ENCODE data around the gene CHMP2A. TPM values are rescaled to one million over a fixed set of nuclear protein-coding genes. Genes with fewer than 3 reads are reported as not detected.

The CHMP2A gene
- total and polyA plus RNA-seq, 8 donors: 84.1 to 120 (median 96.2) TPM

- H3K27ac ChIP-seq: no peak overlapping the region
- no peaks in the 10 kb centered on the region for H3K27me3 ChIP-seq
- H3K4me3 ChIP-seq: no peak overlapping the region
- no peak for TF ChIP-seq CTCF (IDR thresholded peaks at IDR 0.05)
- H3K9me3 ChIP-seq: no peaks in the 10 kb centered on the region
- ATAC-seq (no peak), DNase-seq (no peak)
- peaks cover 7 to 50% of the 10 kb centered on the region in 2 donors for H3K4me1 ChIP-seq
- H3K36me3 ChIP-seq: peaks cover 0 to 25% of the 10 kb centered on the region in 2 donors
- intact Hi-C loops (cut with DNase I): no loop called here
Measured at GRCh38 chr19:58515259-58515658, 39.6 kb downstream of the CHMP2A start.

GRCh38 chr19:58514564-58515022 is 40.3 kb downstream of the CHMP2A start:
- no peak for TF ChIP-seq CTCF (IDR thresholded peaks at IDR 0.05)
- peak overlapping the region; percentile 35 to 37 for H3K4me3 ChIP-seq
- no peaks in the 10 kb centered on the region for H3K27me3 ChIP-seq
- H3K4me1 ChIP-seq: peaks cover 7 to 48% of the 10 kb centered on the region in 2 donors
- ATAC-seq (no peak), DNase-seq (no peak)
- peaks cover 0 to 25% of the 10 kb centered on the region in 2 donors for H3K36me3 ChIP-seq
- intact Hi-C loops (cut with DNase I): no loop called here
- H3K9me3 ChIP-seq: no peaks in the 10 kb centered on the region
- H3K27ac ChIP-seq: peak overlapping the region; percentile 19 to 74

GRCh38 chr19:58513694-58514563 is 41.0 kb downstream of the CHMP2A start:
- Histone ChIP-seq H3K4me3 (peak overlapping the region; percentile 35 to 37), H3K4me1 (peaks cover 7 to 47% of the 10 kb centered on the region in 2 donors), H3K27ac (peak overlapping the region; percentile 19 to 74), H3K9me3 (no peaks in the 10 kb centered on the region), H3K27me3 (no peaks in the 10 kb centered on the region), H3K36me3 (peaks cover 0 to 25% of the 10 kb centered on the region in 2 donors)
- DNase-seq (peak; percentile 73 to 99 (median 92)), ATAC-seq (peak; percentile 96)
- intact Hi-C loops (cut with DNase I): no loop called here
- peak; percentile 89 to 97 for TF ChIP-seq CTCF (IDR thresholded peaks at IDR 0.05)

GRCh38 chr19:58513213-58513693 is 41.7 kb downstream of the CHMP2A start:
- H3K4me1 ChIP-seq: peaks cover 5 to 40% of the 10 kb centered on the region in 2 donors
- peak overlapping the region in 1 of 2 donors; percentile 37 for H3K4me3 ChIP-seq
- TF ChIP-seq CTCF (IDR thresholded peaks at IDR 0.05): no peak
- H3K27ac ChIP-seq: peak overlapping the region in 1 of 2 donors; percentile 74
- H3K27me3 ChIP-seq: no peaks in the 10 kb centered on the region
- peaks cover 0 to 25% of the 10 kb centered on the region in 2 donors for H3K36me3 ChIP-seq
- DNase-seq: no peak
- no peaks in the 10 kb centered on the region for H3K9me3 ChIP-seq
- ATAC-seq: no peak
- intact Hi-C loops (cut with DNase I): no loop called here
